ENCODE results near the gene HAPLN2.

The HAPLN2 gene

GRCh38 chr1:156625436-156626078 is 6.3 kb downstream of the HAPLN2 start (continued):
- TF ChIP-seq ZBTB49 (tag by site-specific recombination; IDR thresholded peaks at IDR 0.05; ENCODE audit: low read depth) (no peak), HOXD13 (CRISPR knock-in tag; IDR thresholded peaks at IDR 0.05; ENCODE audit: borderline replicate concordance) (no peak), ZBTB44 (tag by site-specific recombination; IDR thresholded peaks at IDR 0.05) (no peak), TCF7L2 (IDR thresholded peaks at IDR 0.05; ENCODE audit: borderline replicate concordance, low read depth, low read length) (no peak), REST (tag by site-specific recombination; IDR thresholded peaks at IDR 0.05) (0 out of 2 replicates have a peak, but pooled peaks have one; percentile 37), SALL2 (tag by site-specific recombination; IDR thresholded peaks at IDR 0.05; ENCODE audit: borderline replicate concordance) (no peak), ZNF768 (tag by site-specific recombination; IDR thresholded peaks at IDR 0.05) (no peak), ZNF488 (tag by site-specific recombination; IDR thresholded peaks at IDR 0.05) (no peak), ZNF404 (tag by site-specific recombination; IDR thresholded peaks at IDR 0.05) (no peak), GLI4 (tag by site-specific recombination; IDR thresholded peaks at IDR 0.05) (no peak), ZNF26 (tag by site-specific recombination; IDR thresholded peaks at IDR 0.05) (no peak), ZNF701 (tag by site-specific recombination; IDR thresholded peaks at IDR 0.05) (no peak), SCRT1 (tag by site-specific recombination; IDR thresholded peaks at IDR 0.05; ENCODE audit: borderline replicate concordance) (no peak), ZBTB6 (tag by site-specific recombination; IDR thresholded peaks at IDR 0.05) (no peak), ZNF530 (tag by site-specific recombination; IDR thresholded peaks at IDR 0.05; ENCODE audit: low read depth) (no peak), ZNF510 (tag by site-specific recombination; IDR thresholded peaks at IDR 0.05; ENCODE audit: insufficient replicate concordance) (no peak), ZNF677 (tag by site-specific recombination; IDR thresholded peaks at IDR 0.05) (no peak), ZNF747 (tag by site-specific recombination; IDR thresholded peaks at IDR 0.05) (no peak), EGR2 (tag by site-specific recombination; IDR thresholded peaks at IDR 0.05; ENCODE audit: low read depth) (peak; percentile 85), ZNF645 (tag by site-specific recombination; IDR thresholded peaks at IDR 0.05) (no peak), ZFP41 (tag by site-specific recombination; IDR thresholded peaks at IDR 0.05; ENCODE audit: borderline replicate concordance) (no peak), ZNF202 (tag by site-specific recombination; IDR thresholded peaks at IDR 0.05; ENCODE audit: borderline replicate concordance) (no peak), REPIN1 (tag by site-specific recombination; IDR thresholded peaks at IDR 0.05; ENCODE audit: low read depth) (no peak), ZNF626 (tag by site-specific recombination; IDR thresholded peaks at IDR 0.05) (no peak), ZNF707 (tag by site-specific recombination; IDR thresholded peaks at IDR 0.05) (no peak), KLF16 (tag by site-specific recombination; IDR thresholded peaks at IDR 0.05) (no peak), ZSCAN30 (tag by site-specific recombination; IDR thresholded peaks at IDR 0.05) (0 out of 2 replicates have a peak, but pooled peaks have one; percentile 19)
